ENCODE results near the gene PDE6A.

The PDE6A gene

GRCh38 chr5:149941795-149942194 is 2.8 kb downstream of the PDE6A start:
- H3K4me2 ChIP-seq (ENCODE audit: low read depth, low read length, poor library complexity, severe bottlenecking), result no peak overlapping the region
- H3K27me3 ChIP-seq (ENCODE audit: insufficient read depth, low read length, poor library complexity, severe bottlenecking), result no peaks in the 10 kb centered on the region
- no peak overlapping the region for H3K9ac ChIP-seq (ENCODE audit: low read depth, low read length, poor library complexity, severe bottlenecking)
- H3K9me3 ChIP-seq (ENCODE audit: insufficient read depth, low read depth, low read length), result no peaks in the 10 kb centered on the region
- no peaks in the 10 kb centered on the region for H3F3A ChIP-seq (ENCODE audit: low read depth)
- no peaks in the 10 kb centered on the region for H4K20me1 ChIP-seq (ENCODE audit: insufficient read depth, low read length, poor library complexity, severe bottlenecking)
- no peak for TF ChIP-seq EZH2phosphoT487 (IDR thresholded peaks at IDR 0.05; ENCODE audit: borderline replicate concordance)
- TF ChIP-seq CTCF (conservative IDR thresholded peaks at IDR 0.05; ENCODE audit: low read length), result no peak
- no peaks in the 10 kb centered on the region for H3K36me3 ChIP-seq (ENCODE audit: insufficient read depth, low read length)
- no peaks in the 10 kb centered on the region for H3K4me1 ChIP-seq (ENCODE audit: insufficient read depth, low read length, poor library complexity, severe bottlenecking)
- H2AFZ ChIP-seq (ENCODE audit: low read length), result no peak overlapping the region
- no peaks in the 10 kb centered on the region for H3K9me2 ChIP-seq (replicated peaks; ENCODE audit: low read depth, low read length)
- H3K79me2 ChIP-seq (ENCODE audit: insufficient read depth, low read length), result no peaks in the 10 kb centered on the region
- H3K4me3 ChIP-seq (ENCODE audit: low read length, poor library complexity, severe bottlenecking), result no peak overlapping the region

DNA sequence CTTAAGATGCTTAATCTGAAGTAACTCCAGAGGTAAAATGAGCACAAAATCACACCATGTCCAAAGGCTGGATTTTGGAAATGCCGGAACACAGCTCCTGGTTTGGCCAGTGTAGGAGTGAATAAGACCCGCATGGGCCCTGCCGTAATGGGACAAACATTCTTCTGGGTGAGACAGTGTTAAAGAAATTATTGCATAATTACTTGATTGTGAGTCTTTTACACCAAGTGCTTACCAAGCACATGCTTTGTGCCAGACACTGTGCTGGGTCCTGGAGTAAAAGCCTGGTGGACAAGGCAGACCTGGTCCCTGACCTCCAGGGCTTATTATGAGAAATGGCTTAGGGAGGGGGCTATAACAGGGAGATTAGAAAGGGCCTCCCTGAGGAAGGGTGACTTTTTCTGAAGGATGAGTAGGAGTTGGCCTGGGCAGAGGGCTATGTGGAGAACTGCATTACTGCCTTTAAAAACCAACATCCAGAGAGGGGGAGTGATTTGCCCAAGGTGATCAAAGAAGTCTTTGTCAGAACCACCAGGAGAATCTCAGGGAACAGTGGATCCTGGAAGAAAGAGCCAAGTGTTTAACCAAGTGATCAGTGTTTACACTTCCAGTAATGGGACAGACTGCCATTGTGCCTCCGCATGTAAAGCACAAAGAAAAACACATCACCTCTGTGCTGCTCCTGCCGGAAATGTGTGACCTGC is 3.5 kb downstream of the PDE6A start:
- no peak for TF ChIP-seq EZH2phosphoT487 (IDR thresholded peaks at IDR 0.05; ENCODE audit: borderline replicate concordance)
- TF ChIP-seq CTCF (conservative IDR thresholded peaks at IDR 0.05; ENCODE audit: low read length), result no peak
- H3K9me2 ChIP-seq (replicated peaks; ENCODE audit: low read depth, low read length), result no peaks in the 10 kb centered on the region
- H3K27me3 ChIP-seq (ENCODE audit: insufficient read depth, low read length, poor library complexity, severe bottlenecking), result no peaks in the 10 kb centered on the region
- no peak overlapping the region for H2AFZ ChIP-seq (ENCODE audit: low read length)
- no peaks in the 10 kb centered on the region for H3K79me2 ChIP-seq (ENCODE audit: insufficient read depth, low read length)
- H3K36me3 ChIP-seq (ENCODE audit: insufficient read depth, low read length), result no peaks in the 10 kb centered on the region
- H3K4me2 ChIP-seq (ENCODE audit: low read depth, low read length, poor library complexity, severe bottlenecking), result no peak overlapping the region
- no peak overlapping the region for H3K4me3 ChIP-seq (ENCODE audit: low read length, poor library complexity, severe bottlenecking)
- H3K9me3 ChIP-seq (ENCODE audit: insufficient read depth, low read depth, low read length), result no peaks in the 10 kb centered on the region
- no peaks in the 10 kb centered on the region for H4K20me1 ChIP-seq (ENCODE audit: insufficient read depth, low read length, poor library complexity, severe bottlenecking)
- H3K9ac ChIP-seq (ENCODE audit: low read depth, low read length, poor library complexity, severe bottlenecking), result no peak overlapping the region
- H3K4me1 ChIP-seq (ENCODE audit: insufficient read depth, low read length, poor library complexity, severe bottlenecking), result no peaks in the 10 kb centered on the region
- H3F3A ChIP-seq (ENCODE audit: low read depth), result no peaks in the 10 kb centered on the region

DNA sequence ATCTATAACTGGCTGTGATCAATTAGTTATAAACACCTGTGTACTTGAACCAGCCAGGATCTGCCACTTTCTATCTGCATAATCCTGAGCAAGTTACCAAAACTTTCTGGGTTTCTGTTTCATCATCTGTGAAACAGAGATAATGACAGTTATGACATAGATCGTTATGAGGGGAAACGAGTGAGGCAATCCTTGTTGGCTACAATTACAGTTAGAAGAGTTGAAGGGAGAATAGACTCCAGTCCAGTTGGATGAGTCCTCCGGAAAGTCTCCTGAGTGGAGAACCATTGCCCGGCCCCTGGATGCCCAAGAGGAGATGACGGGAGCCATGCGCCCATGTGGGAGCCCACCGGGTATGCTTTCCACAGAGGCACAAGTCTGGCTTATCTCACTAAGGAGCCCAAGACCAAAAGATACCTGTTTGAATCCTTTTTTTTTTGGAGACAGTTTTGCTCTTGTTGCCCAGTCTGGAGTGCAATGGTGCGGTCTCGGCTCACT is 4.5 kb downstream of the PDE6A start:
- no peak for TF ChIP-seq EZH2phosphoT487 (IDR thresholded peaks at IDR 0.05; ENCODE audit: borderline replicate concordance)
- no peak for TF ChIP-seq CTCF (conservative IDR thresholded peaks at IDR 0.05; ENCODE audit: low read length)
- H3K4me1 ChIP-seq (ENCODE audit: insufficient read depth, low read length, poor library complexity, severe bottlenecking), result no peaks in the 10 kb centered on the region

More for the DNA sequence above, 4.5 kb downstream of the PDE6A start:
- Histone ChIP-seq H3K9me3 (ENCODE audit: insufficient read depth, low read depth, low read length) (no peaks in the 10 kb centered on the region), H3K9me2 (replicated peaks; ENCODE audit: low read depth, low read length) (no peaks in the 10 kb centered on the region), H3K4me2 (ENCODE audit: low read depth, low read length, poor library complexity, severe bottlenecking) (no peak overlapping the region), H3K79me2 (ENCODE audit: insufficient read depth, low read length) (no peaks in the 10 kb centered on the region), H2AFZ (ENCODE audit: low read length) (no peak overlapping the region), H3K9ac (ENCODE audit: low read depth, low read length, poor library complexity, severe bottlenecking) (no peak overlapping the region), H3F3A (ENCODE audit: low read depth) (no peaks in the 10 kb centered on the region), H3K36me3 (ENCODE audit: insufficient read depth, low read length) (no peaks in the 10 kb centered on the region), H4K20me1 (ENCODE audit: insufficient read depth, low read length, poor library complexity, severe bottlenecking) (no peaks in the 10 kb centered on the region), H3K27me3 (ENCODE audit: insufficient read depth, low read length, poor library complexity, severe bottlenecking) (no peaks in the 10 kb centered on the region), H3K4me3 (ENCODE audit: low read length, poor library complexity, severe bottlenecking) (no peak overlapping the region)

All from Loucy (cell line).